GM19467 (cell line): ENCODE data around the gene SLN.
"Not testable (repeated sequence)": the region's sequence is repeated elsewhere in the genome, so short reads cannot be mapped to it uniquely, and the experiment has no call there.

Experiments used
- ATAC-seq: cut with Tn5 transposase; IDR thresholded peaks from one replicate; pipeline ENCODE4 v1.9.1; 2021; ENCODE audit warnings: mild to moderate bottlenecking, moderate library complexity; ENCODE audit not compliant: unreplicated experiment

The SLN gene

GRCh38 chr11:107711861-107712755 lies at the start of gene SLN:
SLN (minus strand) TSS chr11:107712056.
- no peak for ATAC-seq

GRCh38 chr11:107758719-107759355 lies 47.0 kb upstream of the SLN start:
- ATAC-seq: not testable (repeated sequence)

- no peak for ATAC-seq
Measured at GRCh38 chr11:107757661-107758060, 45.8 kb upstream of the SLN start.

- ATAC-seq: no peak
Measured at GRCh38 chr11:107756553-107756952, 44.7 kb upstream of the SLN start.

- ATAC-seq: no peak
Measured at GRCh38 chr11:107752949-107753822, 41.3 kb upstream of the SLN start.

- ATAC-seq: no peak
Measured at GRCh38 chr11:107752508-107752907, 40.7 kb upstream of the SLN start.

GRCh38 chr11:107751082-107751481 lies 39.2 kb upstream of the SLN start:
- ATAC-seq: no peak

- no peak for ATAC-seq
Measured at GRCh38 chr11:107750313-107750712, 38.5 kb upstream of the SLN start.

- ATAC-seq: no peak
Measured at GRCh38 chr11:107747622-107748021, 35.8 kb upstream of the SLN start.

- ATAC-seq: no peak
Measured at GRCh38 chr11:107744736-107745135, 32.9 kb upstream of the SLN start.

GRCh38 chr11:107743191-107743590 lies 31.3 kb upstream of the SLN start:
- no peak for ATAC-seq

GRCh38 chr11:107741044-107741823 lies 29.4 kb upstream of the SLN start:
- ATAC-seq: peak; percentile 89

GRCh38 chr11:107740271-107740670 lies 28.4 kb upstream of the SLN start:
- ATAC-seq: no peak

- ATAC-seq: no peak
Measured at GRCh38 chr11:107736546-107736945, 24.7 kb upstream of the SLN start.

GRCh38 chr11:107733518-107733917 lies 21.7 kb upstream of the SLN start:
- peak; percentile 66 for ATAC-seq

- no peak for ATAC-seq
Measured at GRCh38 chr11:107732689-107733051, 20.8 kb upstream of the SLN start.

- ATAC-seq: no peak
Measured at GRCh38 chr11:107731941-107732688, 20.3 kb upstream of the SLN start.

GRCh38 chr11:107722662-107723061 lies 10.8 kb upstream of the SLN start:
- ATAC-seq: no peak

- ATAC-seq: no peak
Measured at GRCh38 chr11:107721207-107721606, 9.4 kb upstream of the SLN start.

- ATAC-seq: no peak
Measured at GRCh38 chr11:107720303-107720774, 8.5 kb upstream of the SLN start.
